ENCODE measurements around the gene NTRK2.

NTRK2 gene

DNA sequence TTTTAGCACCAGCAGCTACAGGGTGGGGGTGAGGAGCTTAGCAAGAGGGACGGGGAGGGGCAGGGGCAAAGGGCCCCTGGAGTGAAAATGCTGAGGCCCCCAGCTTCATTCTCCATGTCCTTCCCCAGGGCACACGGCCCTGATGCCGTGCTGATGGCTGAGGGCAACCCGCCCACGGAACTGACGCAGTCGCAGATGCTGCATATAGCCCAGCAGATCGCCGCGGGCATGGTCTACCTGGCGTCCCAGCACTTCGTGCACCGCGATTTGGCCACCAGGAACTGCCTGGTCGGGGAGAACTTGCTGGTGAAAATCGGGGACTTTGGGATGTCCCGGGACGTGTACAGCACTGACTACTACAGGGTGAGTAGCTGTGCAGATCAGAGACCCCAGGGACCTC, 285.6 kb downstream of the NTRK2 start:
- TF ChIP-seq REST (IDR thresholded peaks at IDR 0.05; ENCODE audit: insufficient read depth in 1 of 2, low read depth in 2 of 2, low read length in 2 of 2) (no peak), POLR2AphosphoS5 (IDR thresholded peaks at IDR 0.05; ENCODE audit: low read depth, low read length) (no peak), TAF1 (IDR thresholded peaks at IDR 0.05; ENCODE audit: borderline replicate concordance, insufficient read depth, low read length) (no peak), FOXP2 (optimal IDR thresholded peaks at IDR 0.05; ENCODE audit: borderline replicate concordance, extremely low read depth, extremely low read length, insufficient read depth) (no peak), SIN3A (IDR thresholded peaks at IDR 0.05; ENCODE audit: borderline replicate concordance, insufficient read depth, low read length) (no peak)

DNA sequence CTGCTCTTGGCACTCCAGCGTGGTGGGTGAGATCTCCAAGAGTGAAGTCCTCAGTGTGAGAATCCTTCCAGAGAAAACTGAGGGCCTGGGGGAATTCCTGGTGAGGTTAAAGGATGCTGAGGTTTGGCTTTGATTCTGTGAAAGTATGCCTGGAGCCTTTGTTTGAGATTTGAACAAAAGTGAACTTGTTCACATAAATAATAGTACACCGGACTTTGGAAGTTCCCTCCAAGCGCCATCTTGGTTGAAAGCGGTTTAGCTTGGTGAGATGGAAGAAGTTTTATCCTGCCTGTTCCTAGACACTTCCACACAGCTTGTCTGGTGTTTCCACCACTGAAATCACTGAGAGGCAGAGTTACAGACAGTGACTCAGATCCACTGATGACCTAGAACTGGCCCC, 286.4 kb downstream of the NTRK2 start:
- TF ChIP-seq REST (IDR thresholded peaks at IDR 0.05; ENCODE audit: insufficient read depth in 1 of 2, low read depth in 2 of 2, low read length in 2 of 2) = no peak
- TF ChIP-seq POLR2AphosphoS5 (IDR thresholded peaks at IDR 0.05; ENCODE audit: low read depth, low read length) = no peak
- no peak for TF ChIP-seq SIN3A (IDR thresholded peaks at IDR 0.05; ENCODE audit: borderline replicate concordance, insufficient read depth, low read length)
- TF ChIP-seq TAF1 (IDR thresholded peaks at IDR 0.05; ENCODE audit: borderline replicate concordance, insufficient read depth, low read length) = no peak

GRCh38 chr9:84959339-84959738, 289.8 kb downstream of the NTRK2 start:
- TF ChIP-seq FOXP2 (optimal IDR thresholded peaks at IDR 0.05; ENCODE audit: borderline replicate concordance, extremely low read depth, extremely low read length, insufficient read depth) = no peak
- TF ChIP-seq POLR2AphosphoS5 (IDR thresholded peaks at IDR 0.05; ENCODE audit: low read depth, low read length) = no peak
- TF ChIP-seq TAF1 (IDR thresholded peaks at IDR 0.05; ENCODE audit: borderline replicate concordance, insufficient read depth, low read length) = no peak
- no peak for TF ChIP-seq REST (IDR thresholded peaks at IDR 0.05; ENCODE audit: insufficient read depth in 1 of 2, low read depth in 2 of 2, low read length in 2 of 2)

DNA sequence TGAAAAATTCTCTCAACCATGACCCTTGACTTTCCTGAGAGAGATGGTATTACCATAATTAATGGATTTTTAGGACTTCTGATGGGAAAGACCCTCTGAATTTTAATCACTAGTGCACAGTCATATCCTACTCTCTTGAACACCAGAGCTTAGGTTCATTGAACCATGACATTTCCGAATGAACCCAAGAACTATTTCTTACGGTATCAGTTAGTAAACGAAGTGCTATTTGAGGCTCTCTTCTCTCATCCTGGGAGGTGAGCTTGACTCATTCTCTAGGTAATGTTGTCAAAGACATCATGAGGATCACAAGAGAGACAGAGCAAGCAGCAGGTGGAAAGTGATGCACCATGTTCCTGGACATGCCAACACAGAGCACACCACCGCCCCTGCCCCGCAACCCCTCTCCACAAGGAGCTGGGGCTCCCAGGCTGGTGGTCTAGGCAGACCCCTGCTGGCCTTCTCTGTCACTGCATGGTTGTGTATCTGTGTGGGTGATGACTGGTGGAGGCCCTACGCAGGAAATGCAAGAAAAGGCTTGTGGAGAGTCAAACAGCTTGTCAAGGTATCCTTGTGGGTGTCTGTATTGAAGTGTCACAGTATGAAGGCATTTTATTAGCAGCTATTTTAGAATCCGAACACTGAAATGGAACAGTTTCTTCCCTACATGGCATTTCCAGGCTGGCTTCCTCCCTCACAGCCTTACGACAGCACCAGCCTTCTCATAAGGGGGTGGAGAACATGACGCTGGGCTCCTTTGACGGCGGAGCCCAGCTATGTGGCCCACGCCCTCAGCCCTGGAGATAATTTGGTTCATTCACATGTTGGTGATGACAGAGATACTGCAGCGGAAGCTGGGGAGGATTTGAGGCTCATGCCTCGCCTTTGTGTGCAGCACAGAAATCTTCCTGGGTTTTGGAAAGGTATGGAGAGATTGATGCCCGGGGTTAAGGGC, 297.6 kb downstream of the NTRK2 start:
- TF ChIP-seq SIN3A (IDR thresholded peaks at IDR 0.05; ENCODE audit: borderline replicate concordance, insufficient read depth, low read length) (no peak), POLR2AphosphoS5 (IDR thresholded peaks at IDR 0.05; ENCODE audit: low read depth, low read length) (no peak), TAF1 (IDR thresholded peaks at IDR 0.05; ENCODE audit: borderline replicate concordance, insufficient read depth, low read length) (no peak), REST (IDR thresholded peaks at IDR 0.05; ENCODE audit: insufficient read depth in 1 of 2, low read depth in 2 of 2, low read length in 2 of 2) (no peak), FOXP2 (optimal IDR thresholded peaks at IDR 0.05; ENCODE audit: borderline replicate concordance, extremely low read depth, extremely low read length, insufficient read depth) (no peak)

Measured in PFSK-1 (cell line).